ENCODE data around the gene TOM1L1. TPM values are rescaled to one million over a fixed set of nuclear protein-coding genes. Genes with fewer than 3 reads are reported as not detected.

TOM1L1 gene
- total RNA-seq, 2 experiments from 2014 or later = not detected

DNA sequence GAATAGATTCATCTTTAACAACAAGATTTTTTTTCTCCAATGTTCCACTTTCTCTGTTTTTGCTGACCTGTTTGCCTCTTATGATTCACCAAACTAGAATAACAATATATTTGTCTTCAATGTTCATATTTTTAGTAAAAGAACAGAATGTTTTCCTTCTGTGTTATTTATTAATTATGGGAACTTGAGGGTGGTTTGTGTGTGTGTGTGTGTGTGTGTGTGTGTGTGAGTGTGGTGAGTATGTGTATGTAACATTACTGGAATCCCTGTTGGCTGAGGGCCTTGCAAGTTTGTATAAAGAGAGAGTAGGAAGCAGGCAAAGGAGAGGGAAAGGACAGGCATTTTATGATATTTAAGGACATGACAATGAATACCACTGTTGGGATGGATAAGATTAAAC, 81.7 kb downstream of the TOM1L1 start:
- H3K36me3 ChIP-seq (ENCODE audit: insufficient read depth, low read length) = no peaks in the 10 kb centered on the region
- H3K4me3 Mint-ChIP-seq = no peak overlapping the region
- H3K9me3 ChIP-seq (ENCODE audit: control insufficient read depth in 1 of 2, insufficient read depth in 1 of 2, low read length in 2 of 2) = no peaks in the 10 kb centered on the region
- H3K27me3 ChIP-seq (ENCODE audit: control insufficient read depth in 1 of 2, insufficient read depth in 2 of 2, low read length in 2 of 2) = no peaks in the 10 kb centered on the region
- no peaks in the 10 kb centered on the region for H3K4me1 ChIP-seq (ENCODE audit: insufficient read depth, low read length)
- no peak overlapping the region for H3K4me3 ChIP-seq (ENCODE audit: low read length)
- no peak for DNase-seq
- ChIA-PET CTCF (no interaction called here), POLR2A (no interaction called here)
- H3K27me3 Mint-ChIP-seq = no peaks in the 10 kb centered on the region
- intact Hi-C loops (cut with DNase I, micrococcal nuclease) = no loop called here
- no peak overlapping the region for H3K27ac ChIP-seq (ENCODE audit: low read depth in 1 of 2, low read length in 2 of 2)
- no peak for ATAC-seq (ENCODE audit: poor library complexity)
- no peaks in the 10 kb centered on the region for H3K9me3 Mint-ChIP-seq
- H3K4me1 Mint-ChIP-seq (ENCODE audit: low read depth) = no peaks in the 10 kb centered on the region
- TF ChIP-seq, protein P1, sequence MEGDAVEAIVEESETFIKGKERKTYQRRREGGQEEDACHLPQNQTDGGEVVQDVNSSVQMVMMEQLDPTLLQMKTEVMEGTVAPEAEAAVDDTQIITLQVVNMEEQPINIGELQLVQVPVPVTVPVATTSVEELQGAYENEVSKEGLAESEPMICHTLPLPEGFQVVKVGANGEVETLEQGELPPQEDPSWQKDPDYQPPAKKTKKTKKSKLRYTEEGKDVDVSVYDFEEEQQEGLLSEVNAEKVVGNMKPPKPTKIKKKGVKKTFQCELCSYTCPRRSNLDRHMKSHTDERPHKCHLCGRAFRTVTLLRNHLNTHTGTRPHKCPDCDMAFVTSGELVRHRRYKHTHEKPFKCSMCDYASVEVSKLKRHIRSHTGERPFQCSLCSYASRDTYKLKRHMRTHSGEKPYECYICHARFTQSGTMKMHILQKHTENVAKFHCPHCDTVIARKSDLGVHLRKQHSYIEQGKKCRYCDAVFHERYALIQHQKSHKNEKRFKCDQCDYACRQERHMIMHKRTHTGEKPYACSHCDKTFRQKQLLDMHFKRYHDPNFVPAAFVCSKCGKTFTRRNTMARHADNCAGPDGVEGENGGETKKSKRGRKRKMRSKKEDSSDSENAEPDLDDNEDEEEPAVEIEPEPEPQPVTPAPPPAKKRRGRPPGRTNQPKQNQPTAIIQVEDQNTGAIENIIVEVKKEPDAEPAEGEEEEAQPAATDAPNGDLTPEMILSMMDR (IDR thresholded peaks at IDR 0.05) = no peak
- H3K27ac Mint-ChIP-seq = no peak overlapping the region
- peaks cover 10% of the 10 kb centered on the region for H3K36me3 Mint-ChIP-seq (ENCODE audit: low read depth)

DNA sequence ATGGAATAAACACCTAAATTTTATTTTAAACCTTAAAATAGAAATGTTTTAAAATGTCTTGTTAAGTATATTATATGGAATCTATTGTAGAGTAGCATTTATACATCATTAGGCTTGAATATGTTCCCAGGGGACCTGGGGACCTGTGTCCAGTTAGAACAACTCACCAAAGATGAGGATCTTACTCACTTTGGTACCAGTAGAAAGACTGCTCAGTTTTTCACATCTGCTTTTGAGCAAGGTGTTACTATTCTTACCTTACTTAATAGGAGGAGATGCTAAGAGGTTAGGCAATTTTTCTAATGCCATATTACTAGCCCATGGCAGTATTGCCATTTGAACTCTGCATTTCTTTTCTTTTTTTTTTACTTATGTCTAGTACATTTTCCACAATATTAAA, 82.6 kb downstream of the TOM1L1 start:
- H3K9me3 ChIP-seq (ENCODE audit: control insufficient read depth in 1 of 2, insufficient read depth in 1 of 2, low read length in 2 of 2) = no peaks in the 10 kb centered on the region
- ChIA-PET POLR2A (no interaction called here), CTCF (no interaction called here)
- Mint-ChIP-seq H3K4me1 (ENCODE audit: low read depth) (no peaks in the 10 kb centered on the region), H3K27ac (no peak overlapping the region), H3K4me3 (no peak overlapping the region), H3K36me3 (ENCODE audit: low read depth) (peaks cover 10% of the 10 kb centered on the region), H3K9me3 (no peaks in the 10 kb centered on the region), H3K27me3 (no peaks in the 10 kb centered on the region)
- no peaks in the 10 kb centered on the region for H3K27me3 ChIP-seq (ENCODE audit: control insufficient read depth in 1 of 2, insufficient read depth in 2 of 2, low read length in 2 of 2)
- no peak overlapping the region for H3K4me3 ChIP-seq (ENCODE audit: low read length)
- H3K27ac ChIP-seq (ENCODE audit: low read depth in 1 of 2, low read length in 2 of 2) = no peak overlapping the region
- ATAC-seq (ENCODE audit: poor library complexity) (no peak), DNase-seq (no peak)
- no peaks in the 10 kb centered on the region for H3K4me1 ChIP-seq (ENCODE audit: insufficient read depth, low read length)
- no peaks in the 10 kb centered on the region for H3K36me3 ChIP-seq (ENCODE audit: insufficient read depth, low read length)
- TF ChIP-seq, protein P1 (IDR thresholded peaks at IDR 0.05) = no peak
- intact Hi-C loops (cut with DNase I, micrococcal nuclease) = no loop called here

DNA sequence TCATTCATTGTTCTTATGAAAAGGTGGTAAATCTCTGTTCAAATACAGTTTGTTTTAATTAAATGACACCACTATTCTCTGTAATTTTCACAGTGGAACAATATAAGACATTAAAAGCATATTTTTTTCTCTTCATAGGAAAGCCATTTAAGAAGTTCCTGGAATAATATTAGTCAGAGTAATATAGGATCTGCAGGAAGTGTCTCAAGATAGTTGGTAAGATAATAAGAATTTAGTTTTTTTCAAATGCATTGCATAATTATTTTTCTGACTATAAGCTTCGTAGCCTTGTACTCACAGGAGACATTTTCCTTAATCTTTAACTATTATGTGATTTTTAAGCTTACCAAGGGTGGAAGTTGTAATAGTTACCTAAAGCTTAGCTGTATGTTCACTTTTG, 84.8 kb downstream of the TOM1L1 start:
- H3K4me1 Mint-ChIP-seq (ENCODE audit: low read depth) = no peaks in the 10 kb centered on the region
- intact Hi-C loops (cut with DNase I, micrococcal nuclease) = no loop called here

More for the DNA sequence above, 84.8 kb downstream of the TOM1L1 start:
- no peaks in the 10 kb centered on the region for H3K27me3 Mint-ChIP-seq
- Histone ChIP-seq H3K27me3 (ENCODE audit: control insufficient read depth in 1 of 2, insufficient read depth in 2 of 2, low read length in 2 of 2) (no peaks in the 10 kb centered on the region), H3K36me3 (ENCODE audit: insufficient read depth, low read length) (no peaks in the 10 kb centered on the region), H3K27ac (ENCODE audit: low read depth in 1 of 2, low read length in 2 of 2) (no peak overlapping the region), H3K4me1 (ENCODE audit: insufficient read depth, low read length) (no peaks in the 10 kb centered on the region), H3K9me3 (ENCODE audit: control insufficient read depth in 1 of 2, insufficient read depth in 1 of 2, low read length in 2 of 2) (no peaks in the 10 kb centered on the region), H3K4me3 (ENCODE audit: low read length) (no peak overlapping the region)
- H3K9me3 Mint-ChIP-seq = no peaks in the 10 kb centered on the region
- no peak overlapping the region for H3K27ac Mint-ChIP-seq
- H3K36me3 Mint-ChIP-seq (ENCODE audit: low read depth) = peaks cover 10% of the 10 kb centered on the region
- POLR2A ChIA-PET = no interaction called here
- no peak for ATAC-seq (ENCODE audit: poor library complexity)
- TF ChIP-seq, protein P1 (IDR thresholded peaks at IDR 0.05) = no peak
- H3K4me3 Mint-ChIP-seq = no peak overlapping the region
- DNase-seq = no peak
- CTCF ChIA-PET = interaction anchor here (0.7 to 1.6 kb wide), 3 partner anchors 8 to 311 kb away, joined by 3 to 4 read pairs (median 3); no protein-coding TSS in a partner anchor
